Inferior parietal cortex (tissue), 1 donor: ENCODE measurements around the gene VIPR2.
"Not testable (repeated sequence)": the region's sequence is repeated elsewhere in the genome, so short reads cannot be mapped to it uniquely, and the experiment has no call there.

Source experiments
- DNase-seq: peaks from one replicate; pipeline ENCODE4 v3.0.0-alpha.2; 2016; ENCODE audit errors: extremely low spot score

VIPR2 gene

DNA sequence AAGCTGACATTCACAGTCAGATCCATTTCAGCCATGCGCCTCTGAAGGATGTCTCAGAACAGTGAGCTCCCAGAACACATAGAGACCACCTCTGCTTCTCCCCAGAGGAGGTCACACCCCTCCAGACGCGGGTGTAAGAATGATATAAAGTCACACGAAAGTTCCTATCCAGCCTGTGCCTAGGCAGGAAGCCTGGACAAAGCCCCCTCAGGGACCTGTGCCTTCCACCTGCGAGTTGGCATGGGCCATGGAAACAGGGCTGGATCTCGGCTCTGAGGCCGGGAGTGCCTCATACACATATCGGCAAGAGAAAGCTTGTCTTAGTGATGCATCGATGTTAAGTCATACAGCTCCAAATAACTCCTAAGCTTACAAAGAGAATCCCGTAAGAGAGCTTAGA is 5.0 kb downstream of the VIPR2 start:
- DNase-seq, result no peak

DNA sequence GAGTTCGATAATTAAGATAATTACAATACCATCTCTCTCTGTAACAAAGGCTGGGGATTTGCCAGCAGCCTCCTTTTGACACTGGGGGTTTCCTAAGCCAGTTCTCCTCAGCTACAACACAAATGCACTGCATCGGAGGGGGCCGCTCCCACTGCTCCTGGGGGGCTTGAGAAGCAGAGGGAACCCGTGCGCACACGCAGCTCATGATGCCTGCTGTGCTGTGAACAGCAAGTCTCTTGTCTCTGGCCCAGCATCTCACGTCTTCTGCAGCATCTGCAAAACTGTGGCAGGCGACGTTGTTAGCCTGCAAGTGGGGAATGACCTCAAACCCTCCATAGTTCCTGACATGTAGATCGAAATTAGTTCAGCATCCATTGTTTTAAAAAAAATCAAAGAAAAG is 5.5 kb downstream of the VIPR2 start:
- DNase-seq, result no peak

DNA sequence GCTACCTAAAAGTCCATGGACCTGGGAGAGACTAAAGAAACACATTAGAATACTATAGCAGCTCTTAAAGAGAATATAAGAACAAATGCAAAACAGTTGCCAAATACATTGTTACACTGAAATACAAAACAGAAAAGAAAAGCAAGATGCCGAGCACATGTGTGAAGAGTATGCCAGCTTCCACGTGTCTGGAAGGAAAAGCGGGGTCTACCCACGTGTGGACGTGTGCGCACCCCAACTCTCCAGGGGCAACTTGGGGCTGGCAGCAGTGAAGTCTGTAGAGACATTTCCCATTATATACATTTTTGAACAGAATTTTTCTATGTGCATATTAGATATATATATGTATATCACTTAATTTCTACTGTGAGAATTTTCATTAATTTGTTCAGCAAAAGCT is 6.2 kb downstream of the VIPR2 start:
- no peak for DNase-seq

DNA sequence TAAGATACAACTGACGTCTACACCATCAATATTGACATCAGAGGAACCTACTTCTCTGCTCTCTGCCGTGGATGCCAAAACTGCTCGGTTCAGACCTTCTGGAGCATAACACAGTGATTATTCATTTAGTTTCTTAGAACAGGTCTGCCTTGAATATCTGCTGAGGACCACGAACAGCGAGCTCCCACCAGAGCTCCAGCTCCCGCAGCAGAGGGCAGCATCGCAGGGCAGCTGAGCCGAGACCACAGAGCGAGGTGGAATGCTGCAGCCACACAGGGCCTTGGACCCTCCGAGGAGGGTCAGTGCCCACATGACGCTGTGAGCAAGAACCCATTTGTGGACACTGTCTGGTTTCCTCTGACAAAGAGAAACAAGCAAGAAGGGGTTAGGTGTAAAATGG is 6.8 kb downstream of the VIPR2 start:
- no peak for DNase-seq

DNA sequence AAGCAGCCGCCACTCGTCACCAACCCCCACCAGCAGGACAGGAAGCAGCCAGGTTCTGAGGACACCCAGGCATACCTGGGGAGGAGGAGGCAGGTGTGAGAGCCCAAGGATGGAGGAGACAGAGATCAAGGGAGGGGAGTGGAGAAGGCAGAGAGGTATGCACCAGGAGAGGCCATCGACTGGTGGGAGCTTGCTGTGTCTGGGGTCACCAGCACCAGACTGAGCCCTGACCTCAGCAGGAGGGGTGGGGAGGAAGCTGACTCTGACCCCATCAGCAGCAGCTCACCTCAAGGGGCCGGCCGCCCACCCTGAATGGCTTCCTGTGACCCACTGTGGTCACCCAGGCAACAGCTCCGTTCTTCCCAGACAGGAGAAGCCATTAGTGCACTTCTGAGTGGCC is 7.8 kb downstream of the VIPR2 start:
- DNase-seq, result no peak

DNA sequence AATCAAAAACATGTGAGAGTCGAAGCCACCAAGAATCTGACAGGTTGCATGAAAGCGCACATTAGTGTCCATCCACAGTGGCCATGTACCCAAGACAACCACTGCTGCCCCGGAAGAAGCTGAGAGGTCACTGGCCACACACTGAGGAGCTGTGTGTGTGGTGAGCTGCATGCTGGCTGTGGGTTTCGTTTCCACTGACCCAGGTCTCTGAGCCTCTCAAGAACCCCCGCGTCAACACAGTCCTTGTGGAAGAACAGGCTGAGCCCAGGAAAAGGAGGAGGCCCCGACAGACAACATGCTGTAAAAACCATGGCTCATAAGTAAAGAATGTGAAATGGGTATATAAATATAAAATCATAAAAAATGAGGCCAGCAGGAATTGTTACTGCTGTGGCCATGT is 8.2 kb downstream of the VIPR2 start:
- DNase-seq, result no peak

DNA sequence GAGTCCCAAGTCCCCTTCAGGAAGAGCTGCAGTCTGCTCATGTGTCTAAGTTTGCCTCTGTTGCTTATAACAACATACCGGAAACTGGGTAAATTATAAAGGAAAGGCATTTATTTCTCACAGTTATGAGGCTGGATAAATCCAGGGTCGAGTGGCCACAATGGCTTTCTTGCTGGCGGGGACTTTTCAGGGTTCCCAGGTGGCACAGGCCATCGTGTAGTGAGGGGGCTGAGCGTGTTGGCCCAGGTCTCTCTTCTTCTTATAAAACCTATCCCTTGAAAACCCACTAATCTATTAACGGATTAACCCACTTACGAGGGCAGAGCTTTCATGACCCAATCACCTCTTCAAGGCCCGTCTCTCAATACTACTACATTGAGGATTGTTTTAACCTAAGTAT is 8.7 kb downstream of the VIPR2 start:
- DNase-seq, result no peak

DNA sequence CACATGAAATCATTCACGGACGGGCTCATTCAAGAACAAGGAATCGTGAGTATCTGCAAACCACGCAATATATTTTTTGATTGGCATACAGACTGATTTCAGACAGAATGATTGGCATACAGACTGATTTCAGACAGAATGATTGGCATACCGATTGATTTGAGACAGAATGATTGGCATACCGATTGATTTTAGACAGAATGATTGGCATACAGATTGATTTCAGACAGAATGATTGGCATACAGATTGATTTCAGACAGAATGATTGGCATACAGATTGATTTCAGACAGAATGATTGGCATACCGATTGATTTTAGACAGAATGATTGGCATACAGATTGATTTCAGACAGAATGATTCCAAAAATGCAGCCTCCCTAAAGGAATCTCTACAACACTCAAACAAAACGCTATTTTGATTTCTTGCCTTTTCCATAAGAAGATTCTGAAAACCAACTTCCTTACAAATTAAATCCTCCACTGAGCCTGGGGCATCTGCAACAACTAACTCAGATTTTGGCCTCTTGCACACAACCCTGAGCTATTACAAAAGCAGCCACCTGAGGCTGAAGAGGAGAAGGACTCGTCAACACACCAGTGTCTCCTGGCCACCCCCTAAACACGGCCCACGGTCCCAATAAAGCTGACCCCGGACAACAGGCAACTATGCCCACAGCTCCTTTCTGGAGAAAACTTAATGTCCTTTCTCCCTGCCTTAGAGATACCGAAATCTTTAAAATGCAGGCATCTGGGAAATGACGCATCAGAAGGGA is 11.8 kb downstream of the VIPR2 start:
- DNase-seq, result not testable (repeated sequence)

DNA sequence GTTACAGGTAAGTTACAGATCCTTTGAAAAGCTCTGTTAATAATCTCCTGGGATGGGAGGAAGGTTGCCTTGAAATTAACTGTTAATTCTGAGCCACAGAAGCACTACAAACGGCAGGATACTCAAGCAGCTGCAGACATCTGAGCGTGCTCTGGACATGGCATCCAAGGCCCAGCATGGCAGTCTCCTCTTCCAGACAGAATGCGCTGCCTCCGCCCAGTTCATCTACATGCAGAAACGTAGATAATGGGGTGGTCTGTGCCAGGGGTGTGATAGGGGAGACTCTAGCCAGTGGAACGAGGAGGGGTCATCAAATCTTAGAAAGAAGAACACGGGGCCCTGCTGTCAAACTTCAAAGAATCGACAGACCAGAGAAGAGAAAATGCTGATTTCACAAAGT is 13.8 kb downstream of the VIPR2 start:
- DNase-seq, result no peak

DNA sequence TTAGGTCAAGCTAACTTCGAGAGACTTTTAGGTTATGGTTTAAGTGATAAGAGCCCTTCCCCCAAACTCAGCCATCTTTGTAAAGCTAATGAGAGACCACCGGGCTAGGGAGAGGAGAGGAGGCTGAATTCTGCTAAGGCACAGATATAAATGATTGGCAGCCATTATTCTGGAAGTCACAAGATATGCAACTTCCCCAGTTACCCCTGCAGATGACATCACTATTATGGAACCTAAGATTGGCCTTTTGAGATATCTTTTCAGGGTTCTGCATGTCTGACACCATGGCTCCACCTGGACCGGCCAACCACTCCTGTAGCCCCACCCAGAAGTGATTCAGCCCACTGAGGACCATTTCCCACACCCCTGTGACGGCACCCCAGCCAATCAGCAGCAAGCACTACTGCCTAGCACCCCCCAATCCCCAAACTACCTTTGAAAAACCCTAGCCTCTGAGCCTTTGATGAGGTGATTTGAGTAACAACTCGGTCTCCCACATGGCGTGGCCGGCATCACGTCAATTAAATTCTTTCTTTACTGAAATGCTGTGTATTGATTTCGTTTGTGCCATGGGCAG is 14.4 kb downstream of the VIPR2 start:
- DNase-seq, result no peak

DNA sequence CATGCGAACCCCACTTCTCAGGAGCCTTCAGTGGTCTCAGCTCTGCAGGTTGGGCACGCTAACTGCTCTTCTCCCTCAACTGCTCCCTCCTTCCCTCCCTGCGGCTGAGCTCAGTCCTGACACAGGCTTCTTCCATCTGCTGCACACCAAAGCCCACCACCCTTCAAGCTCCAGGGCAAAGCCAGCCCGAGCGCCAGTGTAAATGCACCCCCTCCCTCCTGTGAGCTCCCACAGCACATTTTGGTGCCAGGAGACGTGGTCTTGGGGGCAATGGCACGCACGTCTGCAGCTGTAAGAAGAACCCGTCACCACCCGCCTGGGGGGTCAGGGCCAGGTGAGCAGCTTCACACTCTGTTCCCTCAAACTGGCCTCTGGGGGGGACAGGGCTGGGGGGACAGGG is 15.9 kb downstream of the VIPR2 start:
- DNase-seq, result no peak

DNA sequence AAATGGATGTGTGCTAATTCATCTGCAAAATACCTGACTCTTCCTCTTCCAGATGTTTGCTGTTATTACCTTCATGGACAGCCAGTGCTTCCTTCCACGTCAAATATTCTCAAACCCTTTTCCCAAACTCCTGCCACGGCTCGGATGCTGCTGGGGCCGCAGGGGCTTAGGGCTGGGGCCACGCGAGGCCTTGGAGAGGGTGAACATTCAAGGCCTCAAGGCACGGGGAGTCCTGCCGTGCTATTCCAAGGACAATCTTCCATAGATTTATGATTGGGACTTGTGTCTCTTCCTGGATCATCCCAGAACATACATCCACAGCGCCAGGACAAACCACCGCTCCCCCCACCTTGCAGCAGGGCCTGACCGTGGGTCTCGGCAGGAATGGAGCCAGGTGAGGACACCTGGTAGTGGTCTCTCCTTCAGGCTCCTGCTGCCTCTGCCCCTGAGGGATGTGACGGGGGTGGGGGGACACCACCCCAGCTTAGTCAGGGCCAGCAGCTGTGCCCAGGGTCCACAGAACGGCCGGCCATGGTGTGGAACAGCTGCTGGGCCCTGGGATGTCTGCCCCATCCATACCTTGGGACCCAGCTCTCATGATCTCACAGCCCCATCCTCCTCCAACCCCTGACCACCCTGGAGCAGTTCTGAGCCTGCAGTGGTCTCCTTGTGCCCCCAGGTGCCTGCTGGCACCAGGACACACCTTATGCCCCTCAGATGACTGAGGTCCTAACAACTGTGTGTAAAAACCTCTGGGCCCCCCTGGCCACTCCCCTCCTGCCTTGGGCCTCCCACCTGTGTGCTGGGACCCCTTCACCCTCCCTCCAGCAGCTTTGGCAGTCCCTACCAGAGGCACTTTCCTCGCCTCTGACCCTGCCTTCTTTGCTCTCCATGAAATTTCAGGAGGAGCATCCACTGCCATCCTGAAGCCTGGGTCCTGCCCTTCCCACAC is 16.7 kb downstream of the VIPR2 start:
- no peak for DNase-seq

DNA sequence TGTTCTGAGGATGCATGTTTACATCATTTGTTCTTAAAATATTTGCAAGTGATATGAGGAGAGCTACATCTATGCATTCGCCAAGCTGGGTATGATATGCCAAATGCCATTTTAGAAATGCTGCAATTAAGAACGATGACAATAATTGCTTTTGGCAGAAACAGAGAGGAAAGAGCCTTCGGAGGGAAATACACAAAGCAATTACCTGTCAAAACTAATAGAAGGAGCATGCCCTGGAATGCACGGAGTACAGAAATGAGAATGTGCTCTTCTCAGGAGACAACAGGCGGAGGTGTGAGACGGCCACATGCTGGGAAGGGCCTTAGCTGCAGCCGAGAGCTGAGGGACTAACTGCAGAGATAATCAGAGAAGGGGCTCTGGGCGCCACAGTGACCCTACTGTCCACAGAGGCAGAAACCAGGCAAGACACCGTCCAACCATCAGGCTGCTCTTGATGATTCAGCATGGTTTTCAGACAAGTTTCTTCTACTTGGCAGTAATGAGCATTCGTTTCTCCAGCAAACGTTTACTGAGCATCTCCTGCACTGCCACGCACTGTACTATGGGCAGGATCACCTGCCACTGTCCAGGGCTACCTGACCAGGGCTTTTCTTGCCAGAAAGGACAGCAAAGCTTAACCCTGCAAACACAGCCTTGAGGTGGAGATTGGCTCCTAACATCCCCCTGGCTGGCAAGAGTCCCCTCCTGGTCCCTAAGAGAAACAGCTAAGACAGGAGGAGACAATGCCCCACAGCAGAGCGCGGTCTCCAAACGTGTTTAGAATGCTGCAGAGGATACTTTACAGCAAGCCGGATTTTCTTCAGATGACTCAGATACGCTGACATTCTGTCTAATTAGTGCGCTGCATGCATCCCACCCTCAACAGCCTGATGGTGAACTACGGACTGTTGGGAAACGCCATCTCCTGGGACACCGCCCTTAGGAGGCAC is 18.1 kb downstream of the VIPR2 start:
- DNase-seq, result no peak

DNA sequence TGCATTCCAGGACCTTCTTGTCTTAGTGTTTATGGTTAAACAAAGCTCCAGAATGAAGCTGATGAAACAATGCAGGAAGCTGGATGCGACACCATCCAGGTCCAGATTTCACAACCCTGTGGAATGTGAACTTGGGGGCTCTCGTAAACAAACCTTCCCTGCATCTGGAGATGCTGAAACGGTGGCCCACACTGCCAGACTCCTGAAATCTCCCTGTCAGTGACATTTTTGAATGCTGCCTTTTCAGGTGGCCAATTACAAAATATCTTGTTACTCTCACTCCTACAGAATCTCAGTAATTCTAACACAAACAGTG is 18.8 kb downstream of the VIPR2 start:
- DNase-seq, result no peak

DNA sequence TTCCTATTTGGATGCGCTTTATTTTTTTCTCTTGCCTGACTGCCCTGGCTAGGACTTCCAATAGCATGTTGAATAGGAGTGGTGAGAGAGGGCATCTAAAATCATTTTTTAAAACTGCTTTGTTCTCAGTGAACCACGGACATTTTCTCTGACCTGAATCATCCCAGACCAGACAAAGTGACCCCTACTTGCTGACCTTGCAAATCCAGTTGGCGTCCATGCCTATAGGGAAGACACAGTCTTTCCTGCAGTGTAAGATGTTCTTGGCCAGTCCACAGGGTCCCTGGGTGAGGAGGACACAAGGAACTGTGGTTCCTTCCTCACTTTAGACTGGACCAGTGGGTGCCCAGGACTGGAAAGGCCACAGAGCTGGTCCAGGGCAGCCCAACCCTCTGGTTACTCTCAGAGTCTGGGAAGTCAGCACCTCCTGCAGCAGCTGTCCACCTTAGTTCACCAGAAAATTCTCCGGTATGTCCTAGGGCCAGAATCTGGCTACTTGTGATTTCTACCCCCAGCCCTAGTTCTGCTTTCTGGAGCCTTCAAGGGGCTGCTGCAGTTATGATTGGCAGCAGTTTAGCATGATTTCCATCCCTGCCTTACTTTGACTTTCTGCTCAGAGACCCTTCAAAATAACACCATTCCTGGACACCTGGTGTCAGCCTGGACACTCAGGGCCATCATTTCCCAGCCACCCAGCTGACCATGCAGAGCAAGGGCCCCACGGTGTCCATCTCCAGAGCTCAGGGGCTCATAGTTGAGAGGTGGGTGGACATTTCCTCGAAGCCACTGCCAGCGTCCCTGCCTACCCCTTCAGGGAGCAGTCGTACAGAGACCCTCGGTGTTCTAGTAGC is 19.3 kb downstream of the VIPR2 start:
- no peak for DNase-seq

DNA sequence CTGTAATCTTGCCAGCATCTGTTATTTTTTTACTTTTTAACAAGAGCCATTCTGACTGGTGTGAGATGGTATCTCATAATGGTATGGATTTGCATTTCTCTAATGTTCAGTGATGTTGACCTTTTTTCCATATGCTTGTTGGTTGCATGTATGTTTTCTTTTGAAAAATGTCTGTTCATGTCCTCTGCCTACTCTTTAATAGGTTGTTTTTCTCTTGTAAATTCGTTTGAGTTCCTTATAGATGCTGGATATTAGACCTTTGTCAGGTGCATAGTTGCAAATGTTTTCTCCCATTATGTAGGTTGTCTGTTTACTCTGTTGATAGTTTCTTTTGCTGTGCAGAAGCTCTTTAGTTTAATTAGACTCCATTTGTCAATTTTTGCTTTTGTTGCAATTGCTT is 20.9 kb downstream of the VIPR2 start:
- not testable (repeated sequence) for DNase-seq

DNA sequence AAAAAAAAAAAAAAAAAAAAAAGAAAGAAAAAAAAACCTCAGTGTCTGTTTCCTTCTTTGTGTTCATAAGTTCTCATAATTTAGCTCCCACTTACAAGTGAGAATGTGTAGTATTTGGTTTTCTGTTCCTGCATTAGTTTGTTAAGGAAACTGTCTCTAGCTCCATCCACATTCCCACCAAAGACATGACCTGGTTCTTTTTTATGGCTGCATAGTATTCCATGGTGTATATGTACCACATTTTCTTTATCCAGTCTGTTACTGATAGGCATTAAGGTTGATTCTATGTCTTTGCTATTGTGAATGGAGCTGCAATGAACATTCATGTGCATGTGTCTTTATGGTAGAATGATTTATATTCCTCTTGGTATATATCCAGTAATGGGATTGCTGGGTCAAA is 21.4 kb downstream of the VIPR2 start:
- not testable (repeated sequence) for DNase-seq

DNA sequence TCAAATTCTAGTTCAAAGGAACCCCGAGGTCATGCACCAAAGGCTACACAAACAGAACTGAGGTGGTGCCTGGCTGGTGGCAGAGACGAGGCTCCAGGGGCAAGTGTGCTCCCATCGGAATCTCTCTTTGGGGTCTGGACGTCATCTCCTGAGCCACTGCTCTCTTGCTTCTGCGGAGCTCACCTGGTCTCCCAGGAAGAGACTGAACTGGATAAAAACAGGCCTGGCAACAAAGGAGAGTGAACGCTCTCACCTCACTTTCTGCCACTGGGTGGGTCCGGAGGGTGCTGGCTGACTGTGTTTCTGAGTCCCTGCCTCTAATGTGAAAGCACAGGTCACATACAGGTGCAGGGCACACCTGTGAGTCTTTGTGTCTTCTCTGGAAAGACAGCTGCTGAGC is 22.4 kb downstream of the VIPR2 start:
- DNase-seq, result no peak

DNA sequence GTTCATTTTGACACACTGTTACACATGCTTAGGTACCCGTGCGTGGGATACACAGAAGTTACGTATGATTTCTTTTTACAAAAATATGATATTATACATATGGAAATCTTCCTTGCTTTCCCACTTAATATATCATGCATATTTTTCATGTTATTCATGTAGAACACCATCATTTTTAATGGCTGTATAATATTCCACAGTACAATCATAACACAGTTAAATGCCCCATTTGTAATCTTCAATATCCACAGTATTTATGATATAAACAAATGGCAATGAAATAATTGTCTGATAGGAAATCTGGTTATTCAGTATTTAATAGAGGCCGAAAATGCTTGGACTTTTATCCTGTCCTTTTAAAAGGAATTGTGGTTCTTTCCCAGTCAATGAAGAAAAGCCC is 23.2 kb downstream of the VIPR2 start:
- no peak for DNase-seq

DNA sequence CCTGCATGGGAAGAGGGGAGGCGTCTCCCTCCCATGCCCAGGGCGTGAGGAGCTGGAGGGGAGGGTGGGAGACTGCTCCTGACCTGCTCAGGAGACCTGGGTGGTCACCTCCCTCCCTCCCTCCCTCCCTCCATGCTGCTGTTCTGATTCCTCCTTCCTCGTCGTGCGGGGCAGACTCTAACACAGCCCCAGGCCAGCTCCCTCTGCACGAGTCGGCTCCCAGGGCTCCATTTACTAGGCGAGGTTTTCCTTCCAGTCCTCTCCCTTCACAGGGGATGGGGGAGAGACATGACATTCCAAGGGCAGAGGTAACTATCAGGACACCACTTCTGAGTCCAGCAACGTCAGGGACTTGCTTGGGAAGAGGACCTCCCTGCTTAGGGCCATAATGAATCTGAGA is 23.6 kb downstream of the VIPR2 start:
- no peak for DNase-seq

DNA sequence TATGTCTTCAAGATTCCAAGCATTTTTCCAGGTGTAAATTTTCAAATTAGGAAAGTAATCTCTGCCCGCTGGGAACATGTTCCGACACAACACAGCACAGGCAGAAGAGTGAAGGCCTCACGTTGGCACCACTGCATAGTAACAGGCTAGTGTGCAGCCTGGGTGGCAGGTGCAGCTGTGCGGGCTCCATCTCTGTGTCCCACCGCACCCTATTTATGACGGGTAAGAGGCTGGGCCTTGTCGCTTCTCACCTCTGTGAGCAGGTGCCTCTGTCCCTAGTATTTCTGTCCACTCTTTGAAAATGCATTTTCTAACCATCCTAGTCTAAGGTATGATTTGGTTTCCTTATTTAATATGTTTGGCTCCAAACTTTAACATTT is 24.1 kb downstream of the VIPR2 start:
- no peak for DNase-seq
